ENCODE results near the gene SRGAP3.

The SRGAP3 gene

DNA sequence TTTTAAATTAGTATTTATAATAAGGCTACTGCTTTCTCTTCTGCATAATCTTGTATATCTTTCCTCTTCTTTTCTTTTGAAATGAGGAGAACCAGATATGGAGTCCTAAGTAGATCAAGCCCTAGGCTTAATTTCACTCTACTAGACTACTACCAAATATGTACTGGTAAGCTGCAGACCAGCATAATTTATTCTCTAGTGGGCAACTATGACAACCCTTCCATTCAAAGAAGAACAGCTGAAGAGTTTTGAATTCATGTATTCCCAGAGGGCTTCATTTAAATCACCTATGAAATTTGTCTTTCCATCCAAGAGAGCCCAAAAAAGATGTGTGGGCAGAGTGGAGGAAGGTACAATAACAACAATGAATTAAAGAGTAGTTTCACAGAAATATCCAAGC is 296.1 kb downstream of the SRGAP3 start:
- DNase-seq, result no peak

DNA sequence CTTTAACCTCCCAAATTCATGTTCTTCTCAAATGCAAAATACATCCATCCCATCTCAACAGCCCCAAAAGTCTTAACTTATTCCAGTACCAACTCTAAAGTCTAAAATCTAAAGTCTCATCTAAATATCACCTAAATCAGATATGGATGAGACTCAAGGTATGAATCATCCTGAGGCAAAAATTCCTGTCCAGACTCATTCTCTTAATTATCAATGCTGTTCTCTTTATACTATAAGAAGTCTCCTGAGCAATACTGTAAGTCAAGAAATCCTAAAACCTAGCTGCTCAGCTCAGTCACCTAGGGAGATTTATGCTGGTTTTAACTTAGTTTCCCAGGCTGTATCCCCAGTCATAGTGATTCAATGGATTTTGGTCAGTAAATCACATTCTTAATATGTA is 297.3 kb downstream of the SRGAP3 start:
- DNase-seq, result no peak

DNA sequence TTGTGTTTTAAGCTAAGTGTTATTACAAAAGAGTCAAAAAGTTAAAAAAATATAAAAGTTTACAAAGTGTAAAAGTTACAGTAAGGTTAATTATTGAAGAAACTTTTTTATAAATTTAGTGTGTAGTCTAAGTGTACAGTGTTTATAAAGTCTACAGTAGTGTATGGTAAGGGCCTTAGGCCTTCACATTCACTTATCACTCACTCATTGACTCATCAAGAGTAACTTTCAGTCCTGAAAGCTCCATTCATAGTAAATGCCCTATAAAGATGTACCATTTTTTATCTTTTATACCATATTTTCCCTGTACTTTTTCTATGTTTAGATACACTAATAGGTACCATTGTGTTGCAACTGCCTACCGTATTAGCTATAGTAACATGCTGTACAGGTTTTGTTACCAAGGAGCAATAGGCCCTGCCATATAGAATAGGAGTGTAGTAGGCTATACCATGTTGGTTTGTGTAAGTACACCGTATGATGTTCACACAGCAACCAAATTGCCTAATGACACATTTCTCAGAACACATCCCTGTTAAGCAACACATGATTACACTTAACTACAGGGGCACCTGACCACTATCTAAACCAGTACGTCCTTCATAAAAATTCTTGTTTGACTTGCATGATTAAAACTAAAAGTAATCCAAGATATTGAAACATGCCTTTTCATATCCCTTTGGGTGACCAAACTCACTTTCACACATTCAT is 303.4 kb downstream of the SRGAP3 start:
- no peak for DNase-seq

DNA sequence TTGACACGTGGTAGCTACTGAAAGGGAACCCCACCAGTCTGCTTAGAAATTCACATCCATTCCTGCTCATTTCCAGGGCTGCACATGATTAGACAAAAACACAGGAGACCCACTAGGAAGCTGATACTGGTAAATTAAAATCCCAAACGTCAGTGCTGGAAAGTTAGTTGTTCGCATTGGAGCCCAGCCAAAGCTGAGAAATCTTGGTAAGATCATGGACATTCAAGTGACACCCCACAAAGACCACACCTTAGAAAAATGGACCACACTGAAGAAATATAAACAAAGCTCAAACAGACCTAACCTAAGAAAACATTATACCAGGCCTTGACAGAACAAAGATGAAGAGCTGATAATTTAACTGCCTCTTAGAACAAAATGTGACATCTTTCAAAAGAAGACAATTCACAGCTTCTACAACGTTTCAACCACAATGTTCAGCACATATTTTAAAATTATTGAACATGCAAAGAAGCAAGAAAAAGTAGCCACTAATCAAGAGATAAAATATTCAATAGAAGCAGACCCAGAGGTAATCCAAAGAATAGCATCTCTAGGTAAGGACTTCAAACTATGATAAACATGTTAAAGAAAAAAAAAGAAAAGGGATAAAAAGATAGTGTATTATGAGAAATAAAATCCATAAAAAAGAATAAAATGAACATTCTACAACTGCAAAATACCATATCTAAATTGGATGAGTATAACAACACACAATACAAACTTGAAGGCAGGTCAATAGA is 306.5 kb downstream of the SRGAP3 start:
- DNase-seq, result no peak

DNA sequence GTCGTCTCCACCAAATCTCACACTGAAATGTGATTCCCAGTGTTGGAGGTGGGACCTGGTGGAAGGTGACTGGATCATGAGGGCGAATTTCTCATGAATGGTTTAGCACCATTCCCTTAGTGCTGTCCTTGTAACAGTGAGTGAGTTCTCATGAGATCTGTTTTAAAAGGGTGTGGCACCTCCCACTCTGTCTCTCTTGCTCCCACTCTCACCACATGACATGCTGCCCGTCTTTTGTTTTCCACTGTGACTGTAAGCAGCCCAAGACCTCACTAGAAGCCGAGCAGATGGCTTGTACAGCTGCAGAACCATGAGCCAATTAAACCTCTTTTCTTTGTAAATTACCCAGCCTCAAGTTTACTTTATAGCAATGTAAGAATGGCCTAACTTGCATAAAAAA is 307.3 kb downstream of the SRGAP3 start:
- DNase-seq, result no peak

DNA sequence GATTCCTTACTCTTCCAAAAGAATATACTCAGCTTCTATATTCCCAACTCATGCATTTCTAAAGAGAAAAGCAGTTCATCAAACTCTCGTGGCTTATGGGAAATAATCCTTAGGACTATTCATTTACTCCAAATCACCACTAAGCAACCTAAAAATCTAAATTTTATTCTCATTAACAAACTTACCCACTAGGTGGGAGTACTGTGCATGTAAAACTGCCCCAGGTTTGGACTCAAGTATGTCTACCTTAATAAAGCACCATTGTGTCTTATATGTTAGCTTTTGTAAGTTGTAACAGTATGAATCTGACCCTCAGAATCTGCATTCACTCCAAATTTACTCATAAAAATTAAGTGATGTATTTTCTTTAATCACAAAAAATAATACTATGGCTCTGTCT is 311.4 kb downstream of the SRGAP3 start:
- no peak for DNase-seq

DNA sequence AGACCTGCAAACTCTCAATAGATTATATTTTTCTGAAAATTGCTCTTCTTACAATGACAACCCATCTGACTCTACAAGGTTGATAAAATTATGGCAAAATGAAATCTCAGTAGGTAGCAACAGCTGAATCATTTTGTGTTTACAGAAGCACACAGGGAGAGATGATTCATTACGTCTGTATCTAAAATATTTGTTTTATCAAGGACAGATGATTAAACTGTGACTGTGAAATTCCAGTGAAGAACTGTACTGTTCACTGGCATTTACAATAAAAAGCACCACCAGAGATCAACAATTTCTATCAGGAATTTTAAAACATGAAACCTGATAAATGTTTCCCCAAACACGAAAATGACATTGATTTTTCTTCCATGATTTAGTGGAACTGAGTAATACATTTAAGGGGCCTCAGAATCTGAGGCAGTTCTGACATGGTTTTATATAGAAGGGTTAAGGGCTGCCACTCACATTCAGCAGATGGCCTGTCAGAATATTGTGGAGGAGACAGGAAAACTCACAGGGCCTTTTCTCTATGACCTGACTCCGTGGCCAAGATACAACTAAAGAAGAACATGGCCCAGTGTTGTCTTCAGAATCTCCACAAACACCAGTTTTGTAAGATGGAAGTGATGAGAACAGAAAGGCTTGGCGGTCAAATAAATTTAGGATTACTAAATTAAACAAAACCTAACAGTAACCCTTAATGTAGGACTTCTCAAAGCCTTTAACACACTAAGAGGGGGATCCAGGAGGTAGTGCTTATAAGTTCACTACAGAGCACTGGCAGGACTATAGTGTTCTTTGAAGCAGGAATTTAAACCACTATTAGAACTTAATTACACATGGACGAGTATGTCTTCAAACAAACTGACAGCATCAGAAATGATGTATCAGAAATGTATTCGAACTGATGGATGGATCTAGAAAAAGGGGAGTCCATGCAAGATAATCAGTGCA is 312.1 kb downstream of the SRGAP3 start:
- DNase-seq, result no peak

DNA sequence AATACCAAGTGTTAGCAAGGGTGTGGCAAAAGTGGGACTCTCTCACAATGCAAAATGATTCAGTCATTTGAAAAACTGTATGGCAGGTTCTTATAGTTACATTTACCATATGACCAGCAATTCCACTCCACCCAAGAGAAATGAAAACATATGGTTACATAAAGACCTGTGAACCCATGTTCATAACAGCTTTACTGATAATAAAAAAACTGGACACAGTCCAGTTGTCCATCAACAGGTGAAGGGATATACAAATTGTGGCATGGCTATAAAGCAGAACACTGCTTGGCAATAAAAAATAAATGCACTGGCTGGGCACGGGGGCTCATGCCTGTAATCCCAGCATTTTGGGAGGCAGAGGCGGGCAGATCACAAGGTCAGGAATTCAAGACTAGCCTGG is 316.9 kb downstream of the SRGAP3 start:
- no peak for DNase-seq

DNA sequence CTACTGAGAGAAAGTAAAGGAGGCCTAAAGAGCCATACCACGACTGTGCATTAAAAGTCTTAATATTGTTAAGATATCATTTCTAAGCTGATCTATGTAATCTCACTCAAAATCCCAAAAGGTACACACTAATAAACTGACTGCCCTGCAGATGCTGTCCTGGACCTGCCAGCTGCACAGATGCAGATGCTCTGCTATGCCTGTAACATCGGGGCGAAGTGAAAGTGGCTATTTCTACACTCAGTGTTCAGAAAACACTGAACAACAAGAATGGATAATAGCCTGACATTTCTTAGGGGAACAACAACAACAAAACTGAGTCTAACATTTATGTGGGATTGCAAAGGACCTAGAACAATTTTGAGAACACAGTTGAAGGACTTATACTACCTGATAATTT is 318.1 kb downstream of the SRGAP3 start:
- no peak for DNase-seq
